DMS79 (cell line): ENCODE data around the gene DNAJB5.
"Not testable (repeated sequence)": the region's sequence is repeated elsewhere in the genome, so short reads cannot be mapped to it uniquely, and the experiment has no call there.

Source experiments
- DNase-seq: peaks from one replicate; lab custom pipeline; 2025; lab: John Stamatoyannopoulos, UW

DNAJB5 gene

GRCh38 chr9:35000535-35001284 lies 11.2 kb downstream of the DNAJB5 start:
- no peak for DNase-seq

DNA sequence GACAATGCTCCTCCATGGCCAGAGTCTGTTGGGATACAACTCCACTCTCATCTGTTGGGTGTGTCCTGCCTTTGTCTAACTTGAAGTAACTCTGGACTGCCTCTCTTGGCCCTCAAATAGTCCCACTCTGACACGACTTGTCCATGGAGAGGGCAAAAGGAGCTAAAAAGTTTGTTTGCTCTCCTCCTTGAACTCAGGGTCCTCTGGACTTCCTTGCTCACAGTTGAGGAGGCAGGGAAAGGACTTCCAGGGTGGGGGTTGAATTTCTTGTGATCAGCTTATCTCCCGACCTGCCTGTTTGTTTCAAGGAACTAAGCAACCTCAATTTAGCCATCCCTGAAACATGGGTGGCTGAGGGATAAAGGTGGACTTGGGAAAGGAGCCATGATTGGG lies 11.7 kb downstream of the DNAJB5 start:
- DNase-seq: no peak

- DNase-seq: no peak
These were observed 12.4 kb downstream of the DNAJB5 start for GRCh38 chr9:35001803-35002502.

DNA sequence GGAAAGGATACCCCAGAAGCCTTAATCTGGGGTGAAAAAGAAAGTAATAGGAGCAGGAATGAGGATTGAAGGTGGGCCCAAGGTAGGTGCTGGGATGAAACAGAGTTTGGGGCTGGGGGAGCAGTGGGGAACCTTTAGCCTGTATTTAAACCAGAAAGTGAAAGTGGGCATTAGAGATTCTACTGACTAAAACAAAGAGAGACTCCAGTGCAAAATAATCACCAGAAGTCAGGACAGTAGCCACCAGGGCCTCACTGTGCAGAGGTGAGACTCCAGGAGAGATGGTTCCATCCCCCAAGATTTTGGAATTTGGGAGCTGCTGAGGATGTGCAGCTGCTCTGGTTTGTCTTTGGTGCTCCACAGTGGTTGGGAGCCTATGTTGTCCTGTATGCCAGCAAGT lies 13.1 kb downstream of the DNAJB5 start:
- no peak for DNase-seq

DNA sequence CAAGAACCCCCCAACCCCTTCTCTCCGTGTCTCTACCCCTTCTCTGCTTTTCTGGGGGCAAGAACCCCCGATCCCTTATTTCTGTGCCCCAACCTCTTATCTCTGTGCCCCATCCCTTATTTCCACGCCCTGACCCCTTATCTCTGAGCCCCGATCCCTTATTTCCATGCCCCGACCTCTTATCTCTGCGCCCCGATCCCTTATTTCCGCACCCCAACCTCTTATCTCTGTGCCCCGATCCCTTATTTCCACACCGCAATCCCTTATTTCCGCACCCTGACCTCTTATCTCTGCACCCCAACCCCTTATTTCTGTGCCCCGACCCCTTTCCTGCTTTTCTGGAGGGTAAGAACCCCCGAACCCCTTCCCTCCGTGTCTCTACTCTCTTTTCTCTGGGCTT lies 14.8 kb downstream of the DNAJB5 start:
- not testable (repeated sequence) for DNase-seq

DNA sequence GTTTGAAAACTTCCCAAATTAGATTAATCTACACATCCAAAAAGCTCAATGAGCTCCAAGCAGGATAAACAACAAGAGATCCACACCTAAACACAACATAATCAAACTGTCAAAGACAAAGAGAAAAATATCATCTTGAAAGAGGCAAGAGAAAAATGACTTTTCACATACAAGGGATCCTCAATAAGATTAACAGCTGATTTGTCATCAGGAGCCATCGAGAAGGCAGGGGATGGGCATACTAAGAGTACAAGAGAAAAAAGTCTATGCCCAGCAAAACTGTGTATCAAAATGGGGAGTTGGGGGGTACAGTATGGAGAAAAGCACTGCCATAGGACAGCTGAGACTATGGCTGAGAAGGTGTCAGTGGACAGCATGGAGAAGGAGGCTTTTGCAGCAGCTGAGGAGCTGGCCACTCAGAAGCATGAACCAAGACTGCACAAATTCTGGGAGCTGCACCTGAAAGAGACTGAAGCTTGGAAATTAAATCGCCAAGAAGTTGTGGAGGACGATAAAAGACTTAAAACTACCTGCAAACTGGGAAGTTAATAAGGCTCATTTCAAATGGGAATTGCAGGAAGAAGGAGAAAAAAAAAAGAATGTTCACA lies 20.9 kb downstream of the DNAJB5 start:
- no peak for DNase-seq

- DNase-seq: no peak
These were observed 25.0 kb downstream of the DNAJB5 start for GRCh38 chr9:35014517-35014916.

DNA sequence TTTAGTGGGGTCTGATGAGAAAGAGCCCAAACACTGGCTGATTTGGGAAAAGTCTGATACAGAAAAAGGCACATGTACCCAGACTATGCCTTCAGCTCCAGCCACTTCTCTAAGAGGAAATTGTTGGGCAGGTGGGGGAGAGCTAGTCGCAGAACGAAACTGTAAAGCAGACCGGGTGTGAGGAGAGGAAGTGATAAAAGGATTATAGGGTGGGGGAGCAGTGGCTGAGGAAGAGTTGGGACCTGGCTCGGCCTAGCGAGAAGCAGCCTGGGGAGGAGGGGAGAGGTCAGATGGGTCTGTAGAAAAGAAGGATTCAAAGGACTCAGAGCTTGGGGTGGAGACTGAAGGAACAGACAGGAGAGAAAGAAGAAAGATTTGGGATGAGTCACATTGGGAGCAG lies 33.9 kb downstream of the DNAJB5 start:
- DNase-seq: not testable (repeated sequence)

- DNase-seq: no peak
These were observed 37.1 kb downstream of the DNAJB5 start for GRCh38 chr9:35026671-35027070.

DNA sequence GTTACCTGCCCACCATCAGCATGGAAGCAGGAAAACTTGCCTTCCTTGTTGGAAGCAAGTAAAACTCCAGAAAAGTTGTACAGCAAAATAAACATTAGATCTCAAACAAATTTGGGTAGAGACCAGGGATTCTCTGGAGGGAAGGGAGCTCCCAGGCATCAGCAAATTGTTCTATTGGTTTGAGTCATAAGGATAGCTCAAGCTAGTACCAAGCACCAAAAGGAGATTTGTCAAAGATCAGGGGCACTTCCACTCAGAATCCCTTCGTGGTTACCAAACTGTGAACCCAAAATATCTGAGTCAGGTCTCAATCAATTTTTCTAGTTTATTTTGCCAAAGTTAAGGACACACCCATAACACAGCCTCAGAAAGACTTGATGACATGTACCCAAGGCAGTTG lies 37.8 kb downstream of the DNAJB5 start:
- no peak for DNase-seq

DNA sequence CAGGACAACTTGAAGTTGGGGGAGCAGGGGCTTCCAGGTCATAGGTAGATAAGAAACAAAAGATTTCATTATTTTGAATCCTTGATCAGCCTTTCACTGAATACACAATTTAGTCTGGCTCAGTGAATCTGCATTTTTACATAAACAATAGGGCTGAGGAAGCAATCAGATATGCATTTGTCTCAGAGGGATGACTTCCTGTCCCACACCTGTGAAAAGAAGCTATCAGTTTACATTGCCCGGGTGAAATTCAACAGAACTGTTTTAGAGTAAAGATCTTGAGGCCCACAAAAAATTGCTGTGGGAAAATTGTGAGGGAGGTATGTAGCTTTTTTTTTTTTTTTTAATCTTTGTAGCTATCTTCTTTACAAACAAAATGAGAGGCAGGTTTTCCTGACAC lies 38.3 kb downstream of the DNAJB5 start:
- DNase-seq: no peak

GRCh38 chr9:35028341-35028740 lies 38.8 kb downstream of the DNAJB5 start:
- no peak for DNase-seq

- no peak for DNase-seq
These were observed 39.7 kb downstream of the DNAJB5 start for GRCh38 chr9:35029241-35029640.

GRCh38 chr9:35029852-35030251 lies 40.3 kb downstream of the DNAJB5 start:
- no peak for DNase-seq

DNA sequence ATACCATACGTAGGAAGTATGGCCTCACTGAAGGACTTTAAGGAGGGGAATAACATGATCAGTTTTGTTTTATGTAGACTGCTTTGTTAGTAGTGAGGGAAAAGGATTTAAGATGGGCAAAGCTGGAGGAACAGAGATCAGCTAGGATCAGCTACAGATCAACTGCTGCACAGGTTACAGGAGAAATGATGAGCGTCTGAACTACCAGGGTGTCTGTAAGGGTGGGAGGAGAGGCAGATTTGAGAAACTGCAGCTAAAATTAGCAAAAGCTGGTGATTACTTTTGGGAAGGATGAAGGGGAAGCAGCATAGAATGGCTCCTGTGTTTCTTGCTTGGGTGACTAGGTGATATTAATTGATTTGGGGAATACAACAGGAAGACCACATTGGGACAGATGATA lies 43.6 kb downstream of the DNAJB5 start:
- no peak for DNase-seq

DNA sequence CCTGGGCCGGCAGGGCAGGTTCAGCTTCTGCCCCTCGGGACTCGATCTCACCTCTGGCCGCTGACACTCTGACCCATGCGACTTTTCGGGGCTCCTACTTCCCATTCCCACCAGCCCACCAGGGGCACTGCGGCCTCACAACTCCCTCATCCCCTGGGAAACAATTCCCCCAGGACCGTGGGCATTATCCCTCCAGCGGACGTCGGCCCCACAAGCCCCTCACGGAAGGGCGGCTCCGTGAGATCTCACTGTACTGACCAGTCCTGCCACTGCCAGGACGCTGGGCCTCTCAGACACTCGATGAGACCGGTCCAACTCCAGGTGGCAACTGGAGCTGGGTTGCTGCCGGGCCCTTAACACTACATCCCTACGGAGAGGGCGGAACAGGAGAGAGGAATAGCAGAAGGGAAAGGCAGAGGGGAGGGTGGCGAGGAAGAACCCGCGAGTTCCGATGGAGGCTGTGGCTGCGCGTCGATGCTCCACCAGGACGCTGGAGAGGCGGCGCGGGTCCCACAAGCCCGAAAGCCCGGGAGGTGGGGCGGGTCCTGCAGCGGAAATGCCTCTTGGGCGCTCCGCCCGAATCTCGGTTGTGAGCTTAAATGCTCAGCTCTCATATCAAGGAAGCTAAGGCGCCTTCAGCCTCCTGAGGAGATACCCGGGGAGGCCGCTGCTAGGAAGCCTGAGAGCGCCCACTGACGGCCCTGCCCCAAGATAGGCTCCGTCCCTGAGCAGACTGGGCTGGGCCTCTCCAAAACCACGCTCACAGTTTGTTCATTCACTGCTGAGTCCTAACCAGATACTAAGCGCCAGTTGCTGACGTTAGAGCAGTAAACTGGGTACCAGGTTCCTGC lies 46.5 kb downstream of the DNAJB5 start:
- peak; percentile 44 for DNase-seq

DNA sequence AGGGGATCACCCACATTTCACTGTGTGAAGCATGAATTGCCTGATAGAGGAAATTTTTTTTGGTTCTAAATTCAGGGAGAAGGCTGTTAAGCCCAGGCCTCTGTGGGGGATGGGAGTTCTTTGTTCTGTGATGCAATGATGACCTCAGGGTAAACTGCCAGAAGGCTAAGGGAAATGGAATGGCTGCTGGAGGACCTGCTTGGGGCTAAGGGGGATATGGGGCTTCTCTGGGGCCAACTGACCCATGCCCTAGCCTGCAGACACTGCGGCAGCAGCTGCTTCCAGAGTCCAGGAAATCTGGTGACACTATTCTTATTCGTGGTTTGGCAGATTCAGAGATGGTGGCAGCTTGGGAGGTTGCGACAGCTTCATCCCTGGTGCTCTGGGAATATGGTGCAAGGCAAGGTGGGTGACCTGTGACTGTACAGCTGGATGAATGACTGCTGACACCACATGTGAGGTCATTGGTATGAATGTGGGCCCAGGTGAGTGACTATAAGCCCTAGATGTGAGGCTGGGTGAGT lies 52.6 kb downstream of the DNAJB5 start:
- DNase-seq: no peak

DNA sequence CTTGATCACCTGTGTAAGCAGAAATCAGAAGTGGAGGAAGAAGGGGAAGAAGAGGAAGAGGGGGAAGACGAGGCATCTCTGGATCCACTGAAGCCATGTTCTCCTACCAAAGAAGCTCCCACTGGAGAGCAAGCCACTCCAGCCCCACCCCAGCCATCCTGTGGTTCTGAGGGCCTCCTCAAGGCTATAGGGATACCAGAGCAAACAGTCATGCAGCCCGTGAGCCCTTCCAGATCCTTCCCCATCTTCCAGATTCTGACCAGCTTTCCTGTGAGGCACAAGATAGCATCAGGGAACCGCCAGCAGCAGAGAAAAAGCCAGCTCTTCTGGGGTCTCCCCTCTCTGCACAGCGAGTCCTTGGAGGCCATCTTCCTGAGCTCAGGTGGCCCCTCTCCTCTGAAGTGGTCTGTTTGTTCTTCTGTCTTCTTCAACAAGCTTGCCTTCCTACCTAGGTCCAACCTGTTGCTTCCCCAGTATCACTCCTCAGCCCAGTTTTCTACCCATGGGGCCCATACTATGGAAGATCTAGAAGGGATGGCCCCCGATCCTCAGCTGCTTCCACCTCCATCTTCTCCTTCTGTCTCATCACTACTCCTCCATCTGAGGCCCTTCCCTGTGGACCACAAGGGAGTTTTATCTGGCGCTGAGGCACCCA lies 53.5 kb downstream of the DNAJB5 start:
- no peak for DNase-seq

GRCh38 chr9:35044071-35044470 lies 54.5 kb downstream of the DNAJB5 start:
- no peak for DNase-seq
